MV-4-11 (cell line): ENCODE data around the gene GPRC5D.

Experiments
- DNase-seq: peaks from one replicate; lab custom pipeline; 2025; lab: John Stamatoyannopoulos, UW

Gene GPRC5D

GRCh38 chr12:12979731-12980259, 27.8 kb upstream of the GPRC5D start:
- no peak for DNase-seq

GRCh38 chr12:12979126-12979525, 27.2 kb upstream of the GPRC5D start:
- no peak for DNase-seq

- no peak for DNase-seq
These were observed 25.3 kb upstream of the GPRC5D start for GRCh38 chr12:12977231-12977630.

GRCh38 chr12:12976366-12976765, 24.4 kb upstream of the GPRC5D start:
- DNase-seq, result no peak

DNA sequence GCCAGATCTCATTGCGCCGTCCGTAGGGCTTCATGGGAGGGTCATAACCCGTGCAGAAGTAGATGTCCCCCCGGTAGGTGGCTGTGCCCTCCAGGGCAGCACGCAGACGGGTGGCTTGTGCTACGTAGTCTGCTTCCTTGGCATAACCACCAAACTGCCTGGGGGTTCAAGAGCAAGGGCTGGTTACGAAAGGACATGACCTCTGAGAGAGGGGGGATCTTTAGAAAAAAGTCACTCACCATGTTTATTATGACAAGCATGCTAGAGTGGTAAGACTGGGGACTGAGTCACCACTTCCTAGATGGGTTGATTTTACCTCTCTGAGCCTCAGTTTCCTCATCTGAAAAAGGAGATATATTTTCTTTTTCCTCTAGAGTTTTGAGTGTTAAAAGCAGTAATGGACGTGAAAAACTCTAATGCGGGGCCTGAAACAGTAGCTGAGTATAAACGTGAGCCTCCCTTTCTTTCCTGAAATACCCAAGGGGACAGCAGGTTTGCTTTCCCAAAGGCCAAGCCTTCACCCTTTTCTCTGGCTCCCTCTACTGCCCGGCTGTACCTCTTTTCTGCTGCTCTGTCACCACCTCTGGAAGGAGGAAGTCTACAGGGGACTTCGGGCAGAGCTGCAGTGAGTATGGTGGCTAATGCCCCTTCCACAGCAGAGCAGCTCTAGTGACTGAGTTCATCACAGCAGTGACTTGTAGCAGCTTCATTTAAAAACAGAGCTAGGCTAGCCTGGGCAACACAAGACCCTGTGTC, 23.5 kb upstream of the GPRC5D start:
- peak; percentile 62 for DNase-seq

DNA sequence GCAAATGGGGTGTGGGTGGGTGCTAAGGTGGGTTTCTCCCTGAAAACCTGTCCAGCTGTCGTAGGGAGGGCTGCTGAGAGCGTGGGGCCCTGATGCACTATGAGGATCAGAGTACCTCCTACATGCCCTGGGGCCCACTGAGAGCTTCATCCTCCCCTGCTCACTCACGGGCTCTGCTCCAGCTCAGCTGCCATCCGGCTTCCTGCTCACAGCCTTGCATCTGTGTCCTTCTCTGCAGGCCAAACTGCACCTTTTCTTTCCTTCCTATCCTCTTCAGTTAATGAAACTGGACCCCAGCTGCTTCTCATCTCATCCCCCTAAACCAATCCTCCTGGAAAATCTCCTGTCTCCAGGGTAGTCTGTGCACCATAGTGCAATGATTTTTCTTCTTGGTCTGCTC, 22.2 kb upstream of the GPRC5D start:
- DNase-seq, result no peak

GRCh38 chr12:12973019-12973418, 21.0 kb upstream of the GPRC5D start:
- DNase-seq, result no peak

DNA sequence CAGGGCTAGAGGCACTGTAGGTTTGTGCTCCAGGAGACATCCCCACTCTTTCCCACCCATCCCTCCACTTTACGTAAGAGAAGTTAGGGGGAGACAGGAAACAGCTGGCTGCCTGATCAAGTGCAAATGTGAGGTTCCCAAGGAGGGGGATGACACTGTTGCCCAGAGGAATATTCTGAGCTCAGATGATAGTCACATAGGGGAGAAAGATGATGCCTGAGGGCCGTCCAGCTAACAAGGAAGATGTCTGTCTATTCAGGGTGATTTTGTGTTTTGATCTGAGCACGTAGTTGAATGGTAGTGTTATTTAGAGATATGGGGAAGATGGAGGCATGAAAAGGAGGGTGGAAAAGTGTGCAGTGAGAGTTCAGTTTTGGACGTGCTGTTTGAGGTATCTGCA, 13.9 kb upstream of the GPRC5D start:
- no peak for DNase-seq

GRCh38 chr12:12964255-12964654, 12.3 kb upstream of the GPRC5D start:
- DNase-seq, result peak; percentile 78

GRCh38 chr12:12960639-12961209, 8.8 kb upstream of the GPRC5D start:
- no peak for DNase-seq

- no peak for DNase-seq
These were observed 6.9 kb upstream of the GPRC5D start for GRCh38 chr12:12958886-12959285.

DNA sequence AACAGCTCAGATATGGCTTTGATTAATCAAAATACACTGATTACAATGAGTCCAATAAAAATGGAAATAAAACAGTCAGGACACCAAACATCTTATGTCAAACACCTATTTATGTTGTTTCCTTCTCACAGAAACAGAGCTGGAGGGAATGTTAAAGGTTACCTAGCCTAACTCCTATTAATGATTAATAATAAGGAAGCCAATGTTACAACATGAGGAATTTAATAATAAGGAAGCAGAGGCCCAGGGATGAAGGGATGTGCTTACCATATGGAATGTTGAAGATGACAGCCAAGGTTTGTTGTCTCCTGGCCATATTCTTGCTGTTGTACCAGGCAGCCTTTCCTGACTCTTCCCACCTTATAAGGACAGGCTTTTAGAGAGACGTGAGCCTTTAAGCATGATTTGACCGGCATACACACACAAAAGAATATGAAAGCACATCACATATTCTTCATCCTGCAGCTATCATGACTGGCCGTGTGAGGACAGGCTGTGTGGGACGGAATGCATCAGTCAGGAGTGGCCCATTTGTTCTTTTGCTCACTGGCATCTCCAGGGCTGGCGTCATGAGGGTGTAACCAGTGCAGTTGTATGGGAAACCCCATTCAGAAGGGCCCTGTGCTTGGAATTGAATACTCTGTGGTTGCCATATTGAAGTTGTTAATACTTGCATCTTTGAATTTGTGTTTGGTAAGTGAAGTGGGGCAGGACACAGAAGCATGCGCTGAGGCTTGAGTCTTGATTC, 3.1 kb upstream of the GPRC5D start:
- DNase-seq, result no peak

GRCh38 chr12:12954356-12954755, 2.4 kb upstream of the GPRC5D start:
- no peak for DNase-seq

GRCh38 chr12:12951504-12951903, 466 bp downstream of the GPRC5D start:
- no peak for DNase-seq

DNA sequence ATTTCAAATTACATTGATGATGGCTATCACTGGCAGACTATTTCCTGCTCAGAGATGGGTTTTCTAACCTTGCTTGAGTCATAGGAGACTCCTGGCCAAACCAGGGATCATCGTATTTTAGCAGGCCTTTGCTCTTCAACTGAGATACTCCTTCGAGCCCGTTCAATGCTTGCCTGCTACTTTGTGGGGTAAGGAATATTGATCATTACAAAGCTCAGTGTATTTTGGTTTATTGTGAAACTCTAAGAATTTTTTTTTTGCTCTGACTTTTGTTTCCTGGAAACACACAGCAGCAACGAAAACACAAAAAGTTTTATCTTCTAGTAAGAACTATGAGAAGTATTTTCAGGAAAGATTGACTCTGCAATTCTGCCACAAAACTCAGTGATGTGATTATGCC, 4.1 kb downstream of the GPRC5D start:
- DNase-seq, result no peak

GRCh38 chr12:12946686-12947355, 5.1 kb downstream of the GPRC5D start:
- DNase-seq, result no peak

GRCh38 chr12:12945591-12945990, 6.4 kb downstream of the GPRC5D start:
- DNase-seq, result no peak

- DNase-seq, result no peak
These were observed 8.2 kb downstream of the GPRC5D start for GRCh38 chr12:12943586-12944260.

DNA sequence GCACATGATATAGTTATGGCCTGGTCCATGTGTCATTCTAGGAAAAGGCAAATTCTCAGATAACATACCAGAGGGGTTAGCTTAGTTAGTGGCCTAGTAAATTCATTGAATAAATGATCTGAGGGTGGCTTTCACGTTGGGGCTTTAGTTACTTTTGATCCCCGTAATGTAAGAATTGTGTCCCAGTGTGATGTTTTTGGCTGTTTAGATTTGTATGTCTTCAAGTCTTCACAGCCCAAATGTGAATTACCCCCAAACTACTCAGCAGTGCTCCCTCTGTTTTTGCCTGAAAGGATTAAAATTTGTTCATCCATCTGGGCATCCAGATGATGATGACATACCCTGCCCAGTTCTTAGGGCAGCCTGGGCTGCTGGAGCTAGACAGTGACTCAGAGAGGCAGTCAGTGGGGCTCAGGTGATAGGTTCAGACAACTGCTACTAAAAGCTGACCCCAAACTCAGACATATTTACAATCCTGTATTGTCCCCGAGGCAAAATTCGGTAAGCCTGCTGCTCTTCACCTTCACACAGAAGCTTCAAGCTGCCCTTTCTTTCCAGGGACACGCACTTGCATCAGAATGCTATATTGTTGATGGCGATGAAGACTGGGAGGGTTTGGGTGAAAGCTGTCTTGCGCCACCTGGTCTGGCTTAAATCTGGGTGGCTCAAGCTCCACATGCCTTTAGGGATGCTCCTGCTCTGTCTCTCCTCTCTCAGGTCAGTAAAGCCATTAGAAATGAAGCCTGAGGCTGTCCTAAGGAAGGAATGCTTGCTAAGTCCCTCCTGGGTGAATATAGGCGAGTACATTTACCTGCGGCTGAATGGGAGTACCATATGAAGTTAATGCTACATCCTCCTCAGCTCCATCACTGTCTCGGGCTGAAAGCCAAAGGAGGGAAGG, 10.3 kb downstream of the GPRC5D start:
- no peak for DNase-seq

GRCh38 chr12:12939888-12940287, 12.1 kb downstream of the GPRC5D start:
- DNase-seq, result no peak

DNA sequence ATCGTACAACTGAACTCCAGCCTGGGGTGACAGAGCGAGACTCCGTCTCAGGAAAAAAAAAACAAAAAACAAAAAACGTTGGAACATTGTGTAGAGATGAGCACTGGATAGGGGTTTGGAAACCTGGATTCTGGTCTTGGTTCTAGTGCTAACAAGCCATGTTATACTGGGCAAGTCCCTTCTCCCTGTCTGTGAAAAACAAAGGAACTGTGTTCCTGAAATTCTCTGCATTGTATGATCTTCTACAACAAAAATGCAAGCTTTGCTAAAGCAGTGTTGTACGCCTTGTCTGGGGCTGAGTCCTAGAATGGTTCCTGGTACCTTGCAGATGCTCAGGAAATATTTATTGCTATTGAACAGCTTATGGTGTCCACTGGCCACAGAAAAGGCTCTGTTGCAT, 13.4 kb downstream of the GPRC5D start:
- DNase-seq, result no peak
